Measurements from ENCODE around the gene FADS1. TPM values are rescaled to one million over a fixed set of nuclear protein-coding genes. Genes with fewer than 3 reads are reported as not detected.
A peak's percentile ranks its signal among the peaks of the same experiment; 100 is the strongest.

Gene FADS1
- total and polyA plus RNA-seq, 2 of the 13 experiments (the other 11 are each of a cell fraction or from before 2014, with no cell fraction given) = 91.8 to 108 TPM

DNA sequence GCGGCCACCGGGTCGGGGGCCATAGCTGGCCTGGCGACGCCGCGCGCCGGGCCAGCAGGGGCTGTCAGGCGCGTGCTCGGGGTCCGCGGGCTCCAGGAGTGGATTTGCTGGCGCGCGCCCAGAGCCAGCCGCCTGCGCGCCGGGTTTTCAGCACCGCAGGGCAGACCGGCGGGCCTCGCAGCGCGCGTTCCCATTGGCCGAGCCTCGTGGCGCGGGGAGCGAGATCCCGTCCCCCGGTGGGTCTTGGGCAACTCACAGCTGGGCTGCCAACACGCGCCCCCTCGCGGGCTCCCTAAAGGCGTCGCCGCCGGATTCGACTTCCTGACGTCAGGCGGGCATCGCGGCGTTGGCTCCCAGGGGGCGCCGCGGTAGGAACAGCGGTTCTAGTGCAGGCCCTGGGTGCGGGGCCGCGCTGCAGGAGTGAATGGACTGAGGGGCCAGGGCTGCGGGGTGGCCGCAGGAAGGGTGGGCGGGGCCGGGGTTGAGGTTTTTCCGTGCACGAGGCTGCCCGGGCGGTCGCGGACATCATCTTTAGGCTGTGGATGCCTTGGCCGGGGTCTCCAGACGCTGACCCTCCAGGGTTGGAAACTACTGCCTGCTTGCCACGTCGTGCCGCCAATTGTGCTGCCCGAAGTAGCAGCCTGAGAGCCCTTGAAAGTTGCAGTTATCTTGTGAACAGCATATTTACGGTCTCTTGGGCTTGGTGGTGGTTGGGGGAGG is at the start of gene FADS1 (continued):
- TF ChIP-seq SPEN (CRISPR knock-in tag; IDR thresholded peaks at IDR 0.05; ENCODE audit: low read depth) (peak; percentile 93), TMF1 (CRISPR knock-in tag; IDR thresholded peaks at IDR 0.05; ENCODE audit: low read depth) (no peak), RBM39 (IDR thresholded peaks at IDR 0.05; ENCODE audit: low read depth, low read length, poor library complexity, severe bottlenecking) (peak; percentile 71), NFKBIZ (CRISPR knock-in tag; IDR thresholded peaks at IDR 0.05) (no peak), ZNF138 (CRISPR knock-in tag; IDR thresholded peaks at IDR 0.05; ENCODE audit: low read depth) (peak; percentile 57), PAF1 (CRISPR knock-in tag; IDR thresholded peaks at IDR 0.05) (no peak), POLR2AphosphoS5 (IDR thresholded peaks at IDR 0.05; ENCODE audit: low read depth, low read length) (peak; percentile 57), TSC22D2 (CRISPR knock-in tag; IDR thresholded peaks at IDR 0.05; ENCODE audit: borderline replicate concordance) (no peak), MZF1 (CRISPR knock-in tag; IDR thresholded peaks at IDR 0.05; ENCODE audit: borderline replicate concordance) (no peak), BCL6 (CRISPR knock-in tag; IDR thresholded peaks at IDR 0.05) (peak; percentile 42; the same call in 1 of the 2 replicates), FOSL1 (CRISPR knock-in tag; IDR thresholded peaks at IDR 0.05; ENCODE audit: borderline replicate concordance) (no peak), ZNF354B (CRISPR knock-in tag; IDR thresholded peaks at IDR 0.05) (no peak), NCOA2 (CRISPR knock-in tag; IDR thresholded peaks at IDR 0.05) (peak; percentile 66; the same call in 1 of the 2 replicates), RFXANK (CRISPR knock-in tag; IDR thresholded peaks at IDR 0.05) (no peak)
- TF ChIP-seq, protein P1, sequence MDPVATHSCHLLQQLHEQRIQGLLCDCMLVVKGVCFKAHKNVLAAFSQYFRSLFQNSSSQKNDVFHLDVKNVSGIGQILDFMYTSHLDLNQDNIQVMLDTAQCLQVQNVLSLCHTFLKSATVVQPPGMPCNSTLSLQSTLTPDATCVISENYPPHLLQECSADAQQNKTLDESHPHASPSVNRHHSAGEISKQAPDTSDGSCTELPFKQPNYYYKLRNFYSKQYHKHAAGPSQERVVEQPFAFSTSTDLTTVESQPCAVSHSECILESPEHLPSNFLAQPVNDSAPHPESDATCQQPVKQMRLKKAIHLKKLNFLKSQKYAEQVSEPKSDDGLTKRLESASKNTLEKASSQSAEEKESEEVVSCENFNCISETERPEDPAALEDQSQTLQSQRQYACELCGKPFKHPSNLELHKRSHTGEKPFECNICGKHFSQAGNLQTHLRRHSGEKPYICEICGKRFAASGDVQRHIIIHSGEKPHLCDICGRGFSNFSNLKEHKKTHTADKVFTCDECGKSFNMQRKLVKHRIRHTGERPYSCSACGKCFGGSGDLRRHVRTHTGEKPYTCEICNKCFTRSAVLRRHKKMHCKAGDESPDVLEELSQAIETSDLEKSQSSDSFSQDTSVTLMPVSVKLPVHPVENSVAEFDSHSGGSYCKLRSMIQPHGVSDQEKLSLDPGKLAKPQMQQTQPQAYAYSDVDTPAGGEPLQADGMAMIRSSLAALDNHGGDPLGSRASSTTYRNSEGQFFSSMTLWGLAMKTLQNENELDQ (CRISPR knock-in tag; IDR thresholded peaks at IDR 0.05; ENCODE audit: borderline replicate concordance) = no peak
- TF ChIP-seq, protein P2, sequence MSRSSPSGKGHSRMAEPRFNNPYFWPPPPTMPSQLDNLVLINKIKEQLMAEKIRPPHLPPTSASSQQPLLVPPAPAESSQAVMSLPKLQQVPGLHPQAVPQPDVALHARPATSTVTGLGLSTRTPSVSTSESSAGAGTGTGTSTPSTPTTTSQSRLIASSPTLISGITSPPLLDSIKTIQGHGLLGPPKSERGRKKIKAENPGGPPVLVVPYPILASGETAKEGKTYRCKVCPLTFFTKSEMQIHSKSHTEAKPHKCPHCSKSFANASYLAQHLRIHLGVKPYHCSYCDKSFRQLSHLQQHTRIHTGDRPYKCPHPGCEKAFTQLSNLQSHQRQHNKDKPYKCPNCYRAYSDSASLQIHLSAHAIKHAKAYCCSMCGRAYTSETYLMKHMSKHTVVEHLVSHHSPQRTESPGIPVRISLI (CRISPR knock-in tag; IDR thresholded peaks at IDR 0.05; ENCODE audit: borderline replicate concordance) = peak; percentile 65; the same call in 1 of the 2 replicates
- TF ChIP-seq, protein P3, sequence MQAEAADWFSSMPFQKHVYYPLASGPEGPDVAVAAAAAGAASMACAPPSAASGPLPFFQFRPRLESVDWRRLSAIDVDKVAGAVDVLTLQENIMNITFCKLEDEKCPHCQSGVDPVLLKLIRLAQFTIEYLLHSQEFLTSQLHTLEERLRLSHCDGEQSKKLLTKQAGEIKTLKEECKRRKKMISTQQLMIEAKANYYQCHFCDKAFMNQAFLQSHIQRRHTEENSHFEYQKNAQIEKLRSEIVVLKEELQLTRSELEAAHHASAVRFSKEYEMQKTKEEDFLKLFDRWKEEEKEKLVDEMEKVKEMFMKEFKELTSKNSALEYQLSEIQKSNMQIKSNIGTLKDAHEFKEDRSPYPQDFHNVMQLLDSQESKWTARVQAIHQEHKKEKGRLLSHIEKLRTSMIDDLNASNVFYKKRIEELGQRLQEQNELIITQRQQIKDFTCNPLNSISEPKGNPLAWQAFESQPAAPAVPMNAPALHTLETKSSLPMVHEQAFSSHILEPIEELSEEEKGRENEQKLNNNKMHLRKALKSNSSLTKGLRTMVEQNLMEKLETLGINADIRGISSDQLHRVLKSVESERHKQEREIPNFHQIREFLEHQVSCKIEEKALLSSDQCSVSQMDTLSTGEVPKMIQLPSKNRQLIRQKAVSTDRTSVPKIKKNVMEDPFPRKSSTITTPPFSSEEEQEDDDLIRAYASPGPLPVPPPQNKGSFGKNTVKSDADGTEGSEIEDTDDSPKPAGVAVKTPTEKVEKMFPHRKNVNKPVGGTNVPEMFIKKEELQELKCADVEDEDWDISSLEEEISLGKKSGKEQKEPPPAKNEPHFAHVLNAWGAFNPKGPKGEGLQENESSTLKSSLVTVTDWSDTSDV (CRISPR knock-in tag; IDR thresholded peaks at IDR 0.05) = no peak
- TF ChIP-seq, protein P4, sequence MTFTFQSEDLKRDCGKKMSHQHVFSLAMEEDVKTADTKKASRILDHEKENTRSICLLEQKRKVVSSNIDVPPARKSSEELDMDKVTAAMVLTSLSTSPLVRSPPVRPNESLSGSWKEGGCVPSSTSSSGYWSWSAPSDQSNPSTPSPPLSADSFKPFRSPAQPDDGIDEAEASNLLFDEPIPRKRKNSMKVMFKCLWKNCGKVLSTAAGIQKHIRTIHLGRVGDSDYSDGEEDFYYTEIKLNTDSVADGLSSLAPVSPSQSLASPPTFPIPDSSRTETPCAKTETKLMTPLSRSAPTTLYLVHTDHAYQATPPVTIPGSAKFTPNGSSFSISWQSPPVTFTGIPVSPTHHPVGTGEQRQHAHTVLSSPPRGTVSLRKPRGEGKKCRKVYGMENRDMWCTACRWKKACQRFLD (CRISPR knock-in tag; IDR thresholded peaks at IDR 0.05; ENCODE audit: borderline replicate concordance) = no peak
- TF ChIP-seq, protein P5, sequence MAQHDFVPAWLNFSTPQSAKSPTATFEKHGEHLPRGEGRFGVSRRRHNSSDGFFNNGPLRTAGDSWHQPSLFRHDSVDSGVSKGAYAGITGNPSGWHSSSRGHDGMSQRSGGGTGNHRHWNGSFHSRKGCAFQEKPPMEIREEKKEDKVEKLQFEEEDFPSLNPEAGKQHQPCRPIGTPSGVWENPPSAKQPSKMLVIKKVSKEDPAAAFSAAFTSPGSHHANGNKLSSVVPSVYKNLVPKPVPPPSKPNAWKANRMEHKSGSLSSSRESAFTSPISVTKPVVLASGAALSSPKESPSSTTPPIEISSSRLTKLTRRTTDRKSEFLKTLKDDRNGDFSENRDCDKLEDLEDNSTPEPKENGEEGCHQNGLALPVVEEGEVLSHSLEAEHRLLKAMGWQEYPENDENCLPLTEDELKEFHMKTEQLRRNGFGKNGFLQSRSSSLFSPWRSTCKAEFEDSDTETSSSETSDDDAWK (CRISPR knock-in tag; IDR thresholded peaks at IDR 0.05) = no peak
- TF ChIP-seq, protein P6, sequence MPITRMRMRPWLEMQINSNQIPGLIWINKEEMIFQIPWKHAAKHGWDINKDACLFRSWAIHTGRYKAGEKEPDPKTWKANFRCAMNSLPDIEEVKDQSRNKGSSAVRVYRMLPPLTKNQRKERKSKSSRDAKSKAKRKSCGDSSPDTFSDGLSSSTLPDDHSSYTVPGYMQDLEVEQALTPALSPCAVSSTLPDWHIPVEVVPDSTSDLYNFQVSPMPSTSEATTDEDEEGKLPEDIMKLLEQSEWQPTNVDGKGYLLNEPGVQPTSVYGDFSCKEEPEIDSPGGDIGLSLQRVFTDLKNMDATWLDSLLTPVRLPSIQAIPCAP (CRISPR knock-in tag; IDR thresholded peaks at IDR 0.05; ENCODE audit: low read depth) = peak; percentile 3; the same call in 1 of the 2 replicates

Measured in HepG2 (cell line).